RWPE2 (cell line): ENCODE results near the gene CCND2.

Source experiments
- ATAC-seq: fragments of 200-7000 bp; cut with Tn5 transposase; 3 replicates; pipeline ENCODE4 v1.9.1; 2021; ENCODE audit warnings: low read depth
- DNase-seq: peaks from one replicate; pipeline ENCODE4 v3.0.0-alpha.2; 2020; ENCODE audit warnings: low spot score
- H3K27ac ChIP-seq: fragments of 450-650 bp; 2 replicates; pipeline ENCODE4 v1.5.1; 2017; ENCODE audit warnings: mild to moderate bottlenecking; ENCODE audit not compliant: poor library complexity, severe bottlenecking
- H3K27me3 ChIP-seq: fragments of 250-450 bp; sonication (Bioruptor Pico); 2 replicates; pipeline ENCODE4 v1.5.1; 2021; ENCODE audit warnings: mild to moderate bottlenecking, moderate library complexity; ENCODE audit not compliant: insufficient read depth, poor library complexity, severe bottlenecking
- H3K36me3 ChIP-seq: fragments of 250-450 bp; sonication (Bioruptor Pico); 2 replicates; pipeline ENCODE4 v1.5.1; 2020; ENCODE audit warnings: low read depth, mild to moderate bottlenecking, moderate library complexity
- H3K4me1 ChIP-seq: fragments of 250-450 bp; sonication (Bioruptor Pico); 2 replicates; pipeline ENCODE4 v1.5.1; 2021; ENCODE audit warnings: mild to moderate bottlenecking, moderate library complexity; ENCODE audit not compliant: insufficient read depth, poor library complexity, severe bottlenecking
- H3K4me3 ChIP-seq: fragments of 250-450 bp; sonication (Bioruptor Pico); 2 replicates; pipeline ENCODE4 v1.5.1; 2021; ENCODE audit warnings: mild to moderate bottlenecking, moderate library complexity; ENCODE audit not compliant: severe bottlenecking
- H3K9me3 ChIP-seq: fragments of 250-450 bp; sonication (Bioruptor Pico); 2 replicates; pipeline ENCODE4 v1.5.1; 2021; ENCODE audit warnings: mild to moderate bottlenecking, moderate library complexity; ENCODE audit not compliant: severe bottlenecking
- CTCF ChIP-seq: fragments of 450-650 bp; IDR thresholded peaks from one replicate; pipeline ENCODE4 v1.5.1; 2017; ENCODE audit warnings: mild to moderate bottlenecking, moderate library complexity; ENCODE audit not compliant: poor library complexity, severe bottlenecking

The CCND2 gene

GRCh38 chr12:4288296-4289131 lies 15.0 kb downstream of the CCND2 start:
- peak overlapping the region; percentile 18 for H3K27ac ChIP-seq
- no peaks in the 10 kb centered on the region for H3K9me3 ChIP-seq
- peaks cover 100% of the 10 kb centered on the region for H3K36me3 ChIP-seq
- no peaks in the 10 kb centered on the region for H3K27me3 ChIP-seq
- no peak overlapping the region for H3K4me3 ChIP-seq
- 0 out of 3 replicates have a peak, but pooled peaks have one; percentile 8 for ATAC-seq
- H3K4me1 ChIP-seq: peaks cover 6% of the 10 kb centered on the region
- no peak for TF ChIP-seq CTCF
- DNase-seq: no peak

- H3K27me3 ChIP-seq: no peaks in the 10 kb centered on the region
- H3K27ac ChIP-seq: no peak overlapping the region
- H3K9me3 ChIP-seq: no peaks in the 10 kb centered on the region
- no peak for TF ChIP-seq CTCF
- H3K4me3 ChIP-seq: no peak overlapping the region
- H3K4me1 ChIP-seq: peaks cover 6% of the 10 kb centered on the region
- no peak for ATAC-seq
- DNase-seq: no peak
- peaks cover 100% of the 10 kb centered on the region for H3K36me3 ChIP-seq
These were observed 15.8 kb downstream of the CCND2 start for GRCh38 chr12:4289231-4289878.

- Histone ChIP-seq H3K27me3 (no peaks in the 10 kb centered on the region), H3K4me1 (peaks cover 6% of the 10 kb centered on the region), H3K27ac (no peak overlapping the region), H3K4me3 (no peak overlapping the region), H3K9me3 (no peaks in the 10 kb centered on the region), H3K36me3 (peaks cover 100% of the 10 kb centered on the region)
- no peak for ATAC-seq
- DNase-seq: no peak
- TF ChIP-seq CTCF: no peak
These were observed 16.6 kb downstream of the CCND2 start for GRCh38 chr12:4289998-4290790.

GRCh38 chr12:4292341-4293073 lies 18.9 kb downstream of the CCND2 start:
- Histone ChIP-seq H3K27ac (no peak overlapping the region), H3K4me3 (no peak overlapping the region), H3K9me3 (no peaks in the 10 kb centered on the region), H3K27me3 (no peaks in the 10 kb centered on the region), H3K4me1 (peaks cover 2% of the 10 kb centered on the region), H3K36me3 (peaks cover 100% of the 10 kb centered on the region)
- ATAC-seq: no peak
- TF ChIP-seq CTCF: no peak
- DNase-seq: no peak
